Peyer's patch (tissue), 4 donors: ENCODE measurements around the gene CBX8.

Experiments used
- POLR2A ChIP-seq, 2 donors: fragments of 450-650 bp; IDR thresholded peaks; one replicate each; pipeline ENCODE4 v1.5.1; 2017; ENCODE audit warnings: antibody characterized with exemption in 2 of 2, mild to moderate bottlenecking in 2 of 2, moderate library complexity in 2 of 2
- TF ChIP-seq, protein P1 (sequence below), 6 experiments: fragments of 450-650 bp in 4 of 6; fragments of 200-600 bp in 2 of 6; sonication (generic) in 1 of 6; IDR thresholded peaks; one replicate each; pipeline ENCODE4 v1.5.1; 2017 to 2019; ENCODE audit warnings: antibody characterized with exemption in 6 of 6, mild to moderate bottlenecking in 3 of 6, moderate library complexity in 1 of 6

- TF ChIP-seq, protein P1, sequence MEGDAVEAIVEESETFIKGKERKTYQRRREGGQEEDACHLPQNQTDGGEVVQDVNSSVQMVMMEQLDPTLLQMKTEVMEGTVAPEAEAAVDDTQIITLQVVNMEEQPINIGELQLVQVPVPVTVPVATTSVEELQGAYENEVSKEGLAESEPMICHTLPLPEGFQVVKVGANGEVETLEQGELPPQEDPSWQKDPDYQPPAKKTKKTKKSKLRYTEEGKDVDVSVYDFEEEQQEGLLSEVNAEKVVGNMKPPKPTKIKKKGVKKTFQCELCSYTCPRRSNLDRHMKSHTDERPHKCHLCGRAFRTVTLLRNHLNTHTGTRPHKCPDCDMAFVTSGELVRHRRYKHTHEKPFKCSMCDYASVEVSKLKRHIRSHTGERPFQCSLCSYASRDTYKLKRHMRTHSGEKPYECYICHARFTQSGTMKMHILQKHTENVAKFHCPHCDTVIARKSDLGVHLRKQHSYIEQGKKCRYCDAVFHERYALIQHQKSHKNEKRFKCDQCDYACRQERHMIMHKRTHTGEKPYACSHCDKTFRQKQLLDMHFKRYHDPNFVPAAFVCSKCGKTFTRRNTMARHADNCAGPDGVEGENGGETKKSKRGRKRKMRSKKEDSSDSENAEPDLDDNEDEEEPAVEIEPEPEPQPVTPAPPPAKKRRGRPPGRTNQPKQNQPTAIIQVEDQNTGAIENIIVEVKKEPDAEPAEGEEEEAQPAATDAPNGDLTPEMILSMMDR (IDR thresholded peaks at IDR 0.05) = no peak
- no peak for TF ChIP-seq POLR2A (IDR thresholded peaks at IDR 0.05)
These were observed 4.5 kb upstream of the CBX8 start for GRCh38 chr17:79801156-79802038.
